GM18951 (cell line): Measurements from ENCODE around the gene FASN.
A peak's percentile ranks its signal among the peaks of the same experiment; 100 is the strongest.

Experiments
- POLR2A ChIP-seq: IDR thresholded peaks from 4 replicates; pipeline ENCODE4 v1.6.1; 2011; ENCODE audit warnings: mild to moderate bottlenecking; ENCODE audit not compliant: insufficient read length, insufficient read depth; ENCODE audit errors: extremely low read depth
- in situ Hi-C: fragments of 300-500 bp; cut with MboI; formaldehyde crosslinking; loops from one replicate; pipeline ENCODE4 v1.12.0; 2022; ENCODE audit warnings: low sequenced_read_pairs, mixed read lengths, inconsistent platforms; ENCODE audit not compliant: unreplicated experiment

The FASN gene

DNA sequence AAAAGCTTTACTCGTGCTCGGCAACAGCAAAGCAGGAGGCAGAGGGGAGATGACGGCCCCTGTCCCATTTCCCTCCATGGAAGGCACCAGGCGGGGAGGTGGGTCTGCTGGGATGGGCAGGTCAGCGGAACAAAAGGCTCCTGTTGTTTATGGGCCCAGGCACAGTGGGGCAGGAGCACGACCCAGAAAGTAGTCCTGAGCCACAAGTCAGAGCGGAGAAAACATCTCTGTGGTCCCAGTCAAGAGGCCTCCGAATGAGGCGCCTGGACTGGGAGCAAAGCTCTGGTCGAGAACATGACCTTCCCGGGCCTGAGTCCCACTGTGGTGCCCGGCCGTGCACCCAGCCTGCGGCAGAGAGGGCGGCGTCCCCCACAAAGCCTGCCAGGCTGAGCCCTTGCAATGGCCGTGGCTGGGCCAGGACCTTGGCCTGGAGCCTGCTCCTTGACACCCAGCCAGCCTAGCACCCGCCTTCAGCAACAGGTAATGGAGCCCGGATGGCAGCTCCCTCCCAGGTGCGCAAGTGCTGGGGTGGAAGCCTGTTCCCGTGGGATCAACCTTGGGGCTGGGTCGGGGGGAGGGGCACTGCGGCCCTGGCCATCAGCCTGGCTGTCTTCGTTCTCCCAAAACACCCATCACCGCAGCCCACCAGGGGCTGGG is 50.0 kb downstream of the FASN start:
- in situ Hi-C loops: loop anchor here (25.0 kb wide), 1 partner anchor 114 kb away; no protein-coding TSS in a partner anchor
- no peak for TF ChIP-seq POLR2A

DNA sequence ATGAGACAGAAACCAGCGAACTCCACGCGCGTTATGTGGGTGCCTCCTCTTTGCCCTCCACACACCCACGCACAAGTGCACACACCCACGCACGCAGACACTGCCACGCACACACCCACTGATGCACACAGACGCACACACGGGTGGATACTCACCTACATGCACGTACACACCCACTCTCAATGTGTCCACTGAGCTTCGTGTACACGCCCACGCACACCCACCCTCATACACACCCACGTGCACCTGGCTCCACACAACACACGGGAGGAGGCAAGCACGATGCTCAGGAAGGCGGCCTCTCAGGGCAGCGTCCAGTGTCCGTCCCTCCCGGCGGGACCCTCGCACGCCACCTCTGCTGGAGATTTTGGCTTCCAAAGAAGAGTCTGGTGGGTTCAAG is 50.7 kb downstream of the FASN start:
- no peak for TF ChIP-seq POLR2A
- in situ Hi-C loops: loop anchor here (25.0 kb wide), 1 partner anchor 115 kb away; no protein-coding TSS in a partner anchor

DNA sequence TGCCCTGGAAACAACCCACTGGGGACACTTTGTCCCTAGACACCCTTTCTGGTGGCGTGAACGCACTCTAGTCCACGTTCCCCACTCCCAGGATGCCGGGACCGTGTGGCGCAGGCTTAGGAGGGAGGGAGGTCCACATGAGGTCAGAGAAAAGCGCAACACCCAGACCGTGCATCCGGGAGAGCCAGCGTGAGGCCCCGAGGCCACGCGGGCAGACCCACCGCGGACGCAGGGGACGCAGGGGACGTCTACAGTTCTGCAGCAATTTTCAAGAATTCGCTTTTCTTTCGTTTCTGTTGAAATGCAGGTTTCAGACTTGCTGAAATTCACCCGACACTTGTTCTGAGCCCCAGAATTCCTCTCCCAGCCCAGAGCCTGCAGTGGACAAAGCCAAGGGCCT is 51.1 kb downstream of the FASN start:
- TF ChIP-seq POLR2A: no peak
- in situ Hi-C loops: loop anchor here (25.0 kb wide), 1 partner anchor 115 kb away; no protein-coding TSS in a partner anchor

DNA sequence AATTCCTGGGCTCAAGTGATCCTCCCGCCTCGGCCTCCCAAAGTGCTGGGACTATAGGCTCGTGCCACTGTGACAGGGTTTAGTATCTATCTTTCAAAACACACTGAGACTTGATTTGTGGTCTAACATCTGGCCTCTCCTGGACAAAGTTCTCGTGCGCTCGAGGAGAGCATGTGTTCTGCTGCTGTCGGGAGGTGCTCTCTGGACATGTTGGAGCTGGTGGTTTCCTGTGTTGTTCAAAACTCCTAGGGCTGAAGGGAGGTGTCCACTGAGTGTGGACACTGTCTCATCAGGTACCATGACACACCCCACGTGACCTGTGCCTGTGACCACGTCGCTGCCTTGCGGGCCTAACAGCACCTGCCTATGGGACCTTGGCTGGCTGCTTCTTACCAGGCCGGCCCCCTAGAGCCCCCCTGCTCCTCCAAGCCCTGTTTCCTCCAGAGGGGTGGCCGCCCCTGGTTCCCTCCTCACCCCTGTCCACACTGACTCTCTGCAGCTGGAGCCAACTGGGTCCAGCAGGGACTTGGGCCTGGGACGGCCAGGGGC is 52.0 kb downstream of the FASN start:
- in situ Hi-C loops: loop anchor here (25.0 kb wide), 1 partner anchor 116 kb away; no protein-coding TSS in a partner anchor
- no peak for TF ChIP-seq POLR2A

DNA sequence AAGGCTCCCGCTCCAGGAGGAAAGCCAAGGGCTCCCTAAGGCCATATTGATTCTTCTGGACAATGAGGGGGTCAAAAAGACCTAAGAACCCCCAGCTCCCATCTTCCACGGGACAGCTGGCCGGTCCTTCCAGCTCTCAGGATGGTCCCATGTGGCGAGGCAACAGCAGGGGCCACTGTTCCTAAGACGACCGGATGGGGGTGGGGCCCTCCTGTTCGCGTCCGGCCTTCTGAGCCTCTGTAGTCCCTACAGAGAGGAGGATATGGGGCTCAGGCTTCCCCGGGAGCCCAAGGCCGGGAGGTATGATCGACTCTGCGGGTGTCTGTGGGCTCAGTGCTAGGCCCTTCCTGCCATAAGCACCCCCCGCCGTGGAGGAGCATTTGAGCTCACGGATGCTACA is 54.5 kb downstream of the FASN start:
- no peak for TF ChIP-seq POLR2A
- in situ Hi-C loops: loop anchor here (25.0 kb wide), 1 partner anchor 119 kb away; no protein-coding TSS in a partner anchor

DNA sequence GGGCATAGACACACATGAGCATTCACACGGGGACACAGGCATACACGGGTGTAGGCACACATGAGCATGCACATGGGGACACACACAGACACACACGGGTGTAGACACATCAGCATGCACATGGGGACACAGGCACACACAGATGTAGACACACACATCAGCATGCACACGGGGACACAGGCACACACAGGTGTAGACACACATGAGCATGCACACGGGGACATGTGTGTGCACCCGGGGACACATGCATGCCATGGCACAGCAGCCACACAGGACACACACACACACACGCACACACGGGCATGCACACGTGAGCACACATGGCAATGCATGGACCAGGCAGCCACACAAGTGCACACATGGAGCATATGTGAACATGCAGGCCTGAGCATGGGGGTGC is 55.4 kb downstream of the FASN start:
- in situ Hi-C loops: loop anchor here (25.0 kb wide), 1 partner anchor 120 kb away; no protein-coding TSS in a partner anchor
- TF ChIP-seq POLR2A: no peak

DNA sequence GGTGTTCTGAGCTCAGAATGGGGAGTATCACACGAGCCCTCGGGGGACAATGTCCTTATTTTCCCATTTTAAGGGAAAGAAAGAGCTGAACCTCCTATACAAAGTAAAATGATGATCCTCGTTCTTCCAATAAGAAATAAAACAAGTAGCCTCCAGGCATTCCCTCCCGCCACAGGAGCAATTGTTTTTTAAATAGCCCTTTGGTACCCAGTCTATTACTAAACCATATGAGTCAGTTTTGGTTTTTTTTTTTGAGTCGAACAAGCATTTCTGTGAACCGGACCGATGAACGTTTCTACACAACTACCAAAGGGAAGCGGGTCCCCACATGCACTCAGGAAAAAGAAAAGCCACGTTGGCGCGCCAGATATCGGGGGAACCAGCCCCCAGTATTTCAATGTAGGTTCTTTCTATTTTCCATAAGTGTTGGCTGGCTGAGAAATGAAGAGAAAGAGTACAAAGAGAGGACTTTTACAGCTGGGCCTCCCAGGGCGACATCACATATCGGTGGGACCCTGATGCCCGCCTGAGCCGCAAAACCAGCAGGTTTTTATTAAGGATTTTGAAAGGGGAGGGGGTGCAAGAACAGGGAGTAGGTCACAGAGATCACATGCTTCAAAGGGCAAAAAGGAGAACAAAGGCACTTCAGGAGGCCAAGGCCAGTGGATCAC is 56.8 kb downstream of the FASN start:
- no peak for TF ChIP-seq POLR2A
- in situ Hi-C loops: loop anchor here (25.0 kb wide), 1 partner anchor 121 kb away; no protein-coding TSS in a partner anchor

DNA sequence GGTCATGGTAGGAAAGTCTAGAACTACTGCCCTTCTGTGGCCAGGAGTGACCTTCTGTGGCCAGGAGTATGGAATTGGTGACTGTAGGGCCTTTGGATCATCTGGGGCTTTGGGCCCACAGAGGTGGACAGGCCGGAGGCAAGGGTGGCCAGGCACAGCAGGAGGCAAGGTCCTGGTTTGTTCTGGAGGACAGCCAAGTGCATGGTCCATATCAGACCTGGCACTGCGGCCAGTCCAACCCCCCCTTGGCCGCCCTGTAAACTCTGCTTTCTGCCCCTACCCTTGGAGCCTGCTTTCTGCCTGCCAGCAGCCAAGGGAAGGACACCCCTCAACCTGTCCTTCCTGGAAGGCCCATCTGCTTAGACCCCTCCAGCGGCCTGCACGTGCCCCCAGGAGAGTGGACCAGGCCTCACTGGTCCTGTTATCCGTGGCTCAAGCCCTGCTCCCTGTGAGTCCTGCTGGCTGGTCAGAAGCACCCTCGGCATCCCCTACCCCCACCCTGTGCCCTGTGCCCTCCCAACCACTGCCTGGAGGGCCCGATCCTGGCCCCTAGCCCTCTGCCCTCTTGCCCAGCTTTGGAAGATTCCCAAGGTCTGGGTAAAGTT is 58.2 kb downstream of the FASN start:
- TF ChIP-seq POLR2A: no peak
- in situ Hi-C loops: loop anchor here (25.0 kb wide), 1 partner anchor 123 kb away; no protein-coding TSS in a partner anchor

DNA sequence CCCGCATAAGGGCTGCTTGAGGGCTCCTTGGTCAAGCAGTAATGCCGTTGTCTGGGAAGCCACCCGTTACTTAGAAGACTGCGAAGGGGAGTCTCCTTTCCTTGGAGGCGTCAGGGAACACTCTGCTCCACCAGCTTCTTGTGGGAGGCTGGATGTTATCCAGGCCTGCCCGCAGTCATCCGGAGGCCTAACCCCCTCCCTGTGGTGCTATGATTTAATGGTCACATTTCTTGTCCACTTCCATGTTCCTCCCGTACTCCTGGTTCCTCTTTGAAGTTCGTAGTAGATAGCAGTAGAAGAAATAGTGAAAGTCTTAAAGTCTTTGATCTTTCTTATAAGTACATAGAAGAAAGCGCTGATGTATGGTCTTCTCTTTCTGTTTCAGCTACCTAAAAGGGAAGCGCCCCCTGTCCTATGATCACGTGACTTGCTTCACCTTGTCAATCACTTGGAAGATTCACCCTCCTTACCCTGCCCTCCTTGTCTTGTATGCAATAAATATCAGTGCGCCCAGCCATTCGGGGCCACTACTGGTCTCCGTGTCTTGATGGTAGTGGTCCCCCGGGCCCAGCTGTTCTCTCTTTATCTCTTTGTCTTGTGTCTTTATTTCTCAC is 59.1 kb downstream of the FASN start:
- in situ Hi-C loops: loop anchor here (25.0 kb wide), 1 partner anchor 123 kb away; no protein-coding TSS in a partner anchor

DNA sequence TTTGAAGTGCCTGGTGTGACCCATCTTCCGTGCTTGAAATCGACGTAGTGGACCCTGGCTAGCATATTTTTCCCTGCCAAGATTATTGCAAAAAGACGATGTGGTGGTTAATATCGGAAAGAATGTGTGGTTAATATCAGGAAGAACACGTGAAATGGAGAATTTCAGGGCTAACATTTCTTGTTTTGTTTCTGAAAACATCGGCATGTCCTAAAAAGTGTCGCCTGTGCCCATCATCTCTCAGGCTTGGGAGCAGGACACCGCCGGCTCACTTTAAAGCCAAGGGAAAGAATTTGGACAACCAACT is 60.2 kb downstream of the FASN start:
- in situ Hi-C loops: loop anchor here (25.0 kb wide), 1 partner anchor 124 kb away; no protein-coding TSS in a partner anchor

DNA sequence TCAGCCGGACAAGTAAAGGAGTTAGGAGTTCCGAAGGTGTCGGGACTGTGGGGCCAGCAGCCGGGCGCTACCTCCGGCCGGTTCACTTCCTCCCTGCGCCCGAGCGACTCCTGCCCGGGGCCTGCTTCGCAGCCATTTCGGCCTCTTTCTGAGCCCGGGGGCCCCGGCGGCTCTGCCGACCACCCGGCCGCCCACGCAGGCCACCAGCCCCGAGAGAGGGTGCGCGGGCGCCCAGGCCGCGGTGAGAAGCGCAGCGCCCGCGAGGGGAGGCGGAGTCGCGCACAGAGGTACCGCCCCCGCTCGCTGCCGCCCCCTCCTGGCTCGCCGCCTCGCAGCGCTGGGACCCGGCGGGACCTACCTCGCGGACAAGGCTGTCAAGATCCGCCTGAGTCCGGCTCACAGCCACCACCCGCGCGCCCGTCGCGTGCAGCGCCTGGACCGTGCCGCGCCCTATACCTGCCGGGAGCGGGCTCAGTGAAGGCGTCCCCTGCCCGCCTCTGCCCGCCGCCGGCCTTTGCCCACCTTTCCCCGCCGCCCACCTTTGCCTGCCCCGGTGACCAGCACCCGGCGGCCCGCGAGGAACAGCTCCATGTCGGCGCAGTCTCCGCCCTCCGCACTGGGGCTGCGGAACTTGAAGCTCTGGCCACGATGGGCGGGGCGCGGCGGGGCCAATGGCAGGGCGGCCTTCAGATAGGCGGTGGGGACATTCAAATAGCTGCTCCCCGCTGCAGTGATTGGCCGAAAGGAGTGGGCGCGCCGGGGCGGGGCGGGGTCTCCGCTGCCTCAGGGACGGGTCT is 60.7 kb downstream of the FASN start, which contains the start of gene DCXR:
TSS of gene DCXR (minus strand) at position 606 of the 797 bp plus-strand sequence. CDS start at position 591, 15 bp downstream.
- peak; percentile 98 for TF ChIP-seq POLR2A

More for the DNA sequence above, 60.2 kb downstream of the FASN start:
- no peak for TF ChIP-seq POLR2A

DNA sequence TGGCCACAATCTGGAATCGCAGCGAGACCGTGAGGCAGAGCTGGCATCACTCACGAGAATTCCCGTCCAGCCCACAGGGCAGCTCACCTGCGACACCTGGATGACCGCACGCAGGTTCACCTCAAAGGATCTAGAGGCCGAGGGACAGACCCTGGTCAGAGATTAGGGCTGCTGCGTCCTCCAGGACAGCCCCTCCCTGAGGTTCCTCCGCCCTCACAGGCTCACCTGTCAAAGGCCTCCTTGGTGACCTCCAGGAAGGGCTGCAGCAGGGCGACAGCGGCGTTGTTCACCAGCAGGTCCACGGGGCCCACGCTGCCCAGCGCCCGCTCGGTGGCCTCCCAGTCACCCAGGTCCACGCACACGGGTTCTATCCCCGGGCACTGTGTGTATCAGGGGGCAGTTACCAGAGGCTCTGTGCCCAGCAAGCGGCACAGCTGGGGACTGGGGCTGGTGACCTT is 61.4 kb downstream of the FASN start:
- in situ Hi-C loops: loop anchor here (25.0 kb wide), 1 partner anchor 126 kb away; no protein-coding TSS in a partner anchor
- TF ChIP-seq POLR2A: no peak

More for the DNA sequence above, 60.7 kb downstream of the FASN start, which contains the start of gene DCXR:
- in situ Hi-C loops: loop anchor here (25.0 kb wide), 1 partner anchor 125 kb away; no protein-coding TSS in a partner anchor
